Activated naive CD8-positive, alpha-beta T cell (primary cell): ENCODE measurements around the gene IL4I1.

ENCODE experiments used
- H3K27ac Mint-ChIP-seq: one replicate; pipeline ENCODE4 v1.8.0; 2021; ENCODE audit warnings: mixed read lengths
- H3K27me3 Mint-ChIP-seq: one replicate; pipeline ENCODE4 v1.8.0; 2021; ENCODE audit warnings: mixed read lengths
- H3K36me3 Mint-ChIP-seq: one replicate; pipeline ENCODE4 v1.8.0; 2021; ENCODE audit warnings: mixed read lengths
- H3K4me1 Mint-ChIP-seq: one replicate; pipeline ENCODE4 v1.8.0; 2021; ENCODE audit warnings: low read depth, mixed read lengths
- H3K4me3 Mint-ChIP-seq: one replicate; pipeline ENCODE4 v1.8.0; 2021; ENCODE audit warnings: mild to moderate bottlenecking, mixed read lengths
- H3K9me3 Mint-ChIP-seq: one replicate; pipeline ENCODE4 v1.8.0; 2021; ENCODE audit warnings: low read depth, mixed read lengths

The IL4I1 gene

DNA sequence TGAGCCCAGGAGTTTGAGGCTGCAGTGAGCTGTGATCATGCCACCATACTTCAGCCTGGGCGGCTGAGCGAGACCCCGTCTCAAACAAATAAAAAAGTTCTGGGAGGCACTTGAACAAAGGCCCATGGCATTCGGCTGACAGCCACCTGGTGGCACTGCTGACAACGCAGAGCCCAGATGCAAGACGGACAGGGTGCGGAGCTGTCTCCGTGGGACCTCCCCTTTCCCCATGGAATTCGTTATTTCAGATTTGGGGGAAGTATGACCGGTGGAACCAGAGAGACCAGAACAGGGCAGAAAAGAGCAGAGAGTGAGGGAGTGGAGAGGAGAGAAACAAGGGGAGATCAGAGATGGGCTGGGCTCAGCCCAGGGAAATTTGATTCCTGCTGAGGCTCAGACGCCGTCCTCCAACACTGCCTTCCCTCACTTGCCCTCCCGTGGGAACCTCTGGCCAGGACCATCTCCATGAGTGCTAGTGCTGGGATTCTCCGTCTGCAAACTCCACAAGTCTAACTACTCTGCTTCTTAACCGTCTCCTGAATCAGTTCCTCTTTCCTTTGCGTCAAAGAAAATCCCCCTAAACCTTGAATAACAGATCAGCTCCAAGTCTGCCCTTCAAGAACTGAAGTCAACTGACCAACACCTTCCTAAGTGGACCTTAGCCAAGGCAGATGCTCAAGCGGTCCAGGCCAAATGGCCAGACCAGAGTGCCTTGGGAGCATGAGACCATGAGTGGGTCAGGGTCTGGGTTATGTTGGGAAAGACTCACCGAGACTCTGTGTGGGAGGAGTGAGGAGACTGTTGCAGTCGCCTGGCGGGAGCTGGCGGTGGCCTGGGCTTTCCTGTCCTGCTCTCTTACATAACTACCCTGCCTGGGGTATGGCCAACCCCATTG lies 20.4 kb upstream of the IL4I1 start:
- Mint-ChIP-seq H3K4me1 (peaks cover 40% of the 10 kb centered on the region), H3K27me3 (no peaks in the 10 kb centered on the region)

DNA sequence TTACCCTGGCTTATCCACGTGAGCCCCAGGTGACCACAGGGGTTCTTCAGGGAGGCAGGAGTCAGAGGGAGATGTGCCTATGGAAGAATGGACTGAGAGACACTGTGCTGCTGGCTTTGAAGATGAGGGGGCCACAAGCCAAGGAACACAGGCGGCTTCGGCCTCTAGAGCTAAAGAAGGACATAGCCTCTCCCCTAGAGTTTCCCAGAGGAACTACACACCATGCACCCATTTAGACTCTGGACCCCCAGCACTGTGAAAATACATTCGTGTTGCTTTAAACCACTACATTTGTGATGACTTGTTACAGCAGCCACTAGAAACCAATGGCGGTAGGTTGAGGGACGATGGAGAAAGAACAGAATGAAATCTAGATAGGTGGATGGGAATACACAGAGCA lies 18.6 kb upstream of the IL4I1 start:
- no peaks in the 10 kb centered on the region for H3K9me3 Mint-ChIP-seq
- peak overlapping the region; percentile 51 for H3K27ac Mint-ChIP-seq
- H3K4me1 Mint-ChIP-seq = peaks cover 42% of the 10 kb centered on the region
- no peak overlapping the region for H3K4me3 Mint-ChIP-seq
- no peaks in the 10 kb centered on the region for H3K27me3 Mint-ChIP-seq
- peaks cover 5% of the 10 kb centered on the region for H3K36me3 Mint-ChIP-seq

More for the DNA sequence above, 20.4 kb upstream of the IL4I1 start:
- H3K9me3 Mint-ChIP-seq = no peaks in the 10 kb centered on the region
- peaks cover 5% of the 10 kb centered on the region for H3K36me3 Mint-ChIP-seq
- H3K27ac Mint-ChIP-seq = no peak overlapping the region
- H3K4me3 Mint-ChIP-seq = no peak overlapping the region

DNA sequence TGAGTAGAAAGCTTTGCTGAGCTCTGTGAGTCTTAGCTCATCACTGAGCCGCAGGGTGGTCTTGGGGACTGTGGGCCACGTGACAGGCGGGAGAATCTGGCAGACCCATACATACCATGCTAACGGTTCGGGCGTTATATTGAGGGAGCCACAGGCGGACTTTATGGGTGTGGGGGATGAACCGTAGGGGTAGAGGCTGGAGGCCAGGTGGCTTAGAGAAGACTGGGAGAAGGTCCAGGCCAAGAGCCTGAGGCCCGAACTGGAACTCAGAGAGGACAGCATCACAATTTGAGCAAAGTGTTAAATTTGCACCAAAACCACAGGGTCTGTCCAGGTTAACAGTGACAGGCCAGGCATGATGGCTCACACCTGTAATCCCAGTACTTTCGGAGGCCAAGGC lies 17.0 kb upstream of the IL4I1 start:
- Mint-ChIP-seq H3K27ac (peak overlapping the region; percentile 93), H3K4me1 (peaks cover 39% of the 10 kb centered on the region), H3K27me3 (no peaks in the 10 kb centered on the region), H3K4me3 (no peak overlapping the region), H3K36me3 (peaks cover 5% of the 10 kb centered on the region), H3K9me3 (no peaks in the 10 kb centered on the region)

DNA sequence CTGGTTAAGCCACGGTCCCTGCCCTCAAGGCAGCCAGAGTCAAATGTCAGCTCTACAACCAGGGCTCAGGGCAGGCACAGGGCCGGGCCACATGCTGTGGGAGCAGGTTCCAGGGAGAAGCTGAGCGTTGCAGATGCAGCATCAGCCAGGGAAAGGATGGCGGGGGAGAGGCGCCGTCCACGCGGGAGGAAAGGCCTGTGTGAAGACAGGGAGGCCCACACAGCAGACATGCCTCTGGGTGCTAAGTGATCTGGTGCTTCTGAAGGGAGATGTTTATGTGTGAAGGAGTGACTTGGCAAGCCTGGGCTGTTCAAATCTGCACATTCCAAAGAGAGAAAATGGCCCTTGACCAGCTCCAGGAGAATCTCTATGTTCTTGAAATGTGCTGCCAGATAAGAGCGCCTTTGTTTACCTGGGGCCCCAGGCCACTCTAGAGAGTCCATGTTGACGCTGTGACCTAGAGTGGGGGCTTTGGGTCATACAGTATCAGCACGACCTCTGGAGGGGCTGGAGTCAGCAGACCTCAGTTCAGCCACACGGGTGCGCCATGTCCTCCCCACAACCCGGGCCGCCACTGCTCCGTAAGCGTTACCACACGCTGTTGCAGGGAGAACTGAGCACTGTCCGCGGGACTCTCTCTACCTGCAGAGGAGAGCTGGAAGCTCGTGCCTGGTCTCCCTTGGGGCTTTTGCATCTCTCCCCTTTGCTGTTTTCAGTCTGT lies 16.4 kb upstream of the IL4I1 start:
- Mint-ChIP-seq H3K27me3 (no peaks in the 10 kb centered on the region), H3K4me1 (peaks cover 37% of the 10 kb centered on the region), H3K9me3 (no peaks in the 10 kb centered on the region), H3K36me3 (peaks cover 5% of the 10 kb centered on the region), H3K4me3 (peak overlapping the region; percentile 68), H3K27ac (peak overlapping the region; percentile 93)

DNA sequence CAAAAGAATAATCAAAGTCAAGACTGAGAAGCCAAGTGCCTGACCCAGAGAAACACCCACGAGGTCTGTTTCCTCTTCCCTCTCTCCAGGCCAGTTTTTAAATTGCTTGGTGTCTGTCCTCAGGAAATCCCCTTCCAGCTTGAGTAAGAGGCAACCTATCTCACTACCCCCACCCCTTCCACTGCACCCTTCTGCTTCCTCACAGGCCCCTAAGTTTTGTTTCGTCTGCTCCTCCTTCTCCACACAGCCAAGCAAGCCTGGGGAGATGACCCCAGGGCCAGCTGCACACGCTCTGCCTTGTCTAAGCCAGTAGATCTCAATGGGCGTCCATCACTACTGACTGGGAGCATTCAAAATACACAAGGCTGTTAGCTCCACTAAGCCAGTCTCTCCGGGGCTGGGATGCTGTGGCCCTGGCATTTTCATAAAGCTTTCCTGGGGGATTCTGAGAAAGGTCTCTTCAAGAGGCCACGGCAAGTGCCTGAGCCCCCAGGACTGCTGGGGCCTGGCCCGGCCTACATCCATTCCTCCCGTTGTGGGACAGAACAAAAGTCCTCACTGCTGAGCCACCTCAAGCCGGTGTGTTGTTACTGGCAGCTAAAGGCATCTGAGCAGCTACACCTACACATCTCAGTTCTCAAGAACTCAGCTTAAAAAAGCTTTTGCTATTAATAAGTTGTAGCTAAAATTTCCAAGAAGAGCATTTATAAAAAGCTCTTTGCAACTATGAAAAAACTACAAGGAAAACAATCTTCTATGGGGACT lies 14.9 kb upstream of the IL4I1 start:
- Mint-ChIP-seq H3K36me3 (peaks cover 7% of the 10 kb centered on the region), H3K4me1 (peaks cover 40% of the 10 kb centered on the region), H3K27ac (peak overlapping the region; percentile 93), H3K4me3 (peak overlapping the region; percentile 68), H3K27me3 (no peaks in the 10 kb centered on the region), H3K9me3 (no peaks in the 10 kb centered on the region)

DNA sequence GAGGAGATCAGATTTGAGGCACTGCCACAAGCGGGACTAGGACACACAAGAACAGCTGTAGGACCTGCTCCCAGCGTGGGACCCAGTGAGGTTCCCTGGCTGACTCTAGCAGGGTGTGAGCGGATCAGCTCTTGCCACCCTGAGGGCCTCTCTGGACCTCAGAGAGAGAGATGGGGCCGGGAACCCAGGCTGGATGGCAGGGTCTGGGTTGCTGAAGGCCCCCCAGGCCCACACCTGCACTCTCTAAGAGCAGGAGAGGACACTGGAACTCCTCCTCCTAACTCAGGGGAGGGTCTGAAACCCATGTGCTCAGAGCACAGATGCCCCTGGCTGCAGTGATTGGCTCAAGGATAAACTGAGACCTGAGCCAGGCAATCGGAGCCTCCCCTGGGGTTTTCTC lies 13.5 kb upstream of the IL4I1 start:
- Mint-ChIP-seq H3K27me3 (no peaks in the 10 kb centered on the region), H3K4me1 (peaks cover 40% of the 10 kb centered on the region), H3K9me3 (no peaks in the 10 kb centered on the region), H3K4me3 (peak overlapping the region; percentile 7), H3K27ac (no peak overlapping the region), H3K36me3 (peaks cover 6% of the 10 kb centered on the region)

DNA sequence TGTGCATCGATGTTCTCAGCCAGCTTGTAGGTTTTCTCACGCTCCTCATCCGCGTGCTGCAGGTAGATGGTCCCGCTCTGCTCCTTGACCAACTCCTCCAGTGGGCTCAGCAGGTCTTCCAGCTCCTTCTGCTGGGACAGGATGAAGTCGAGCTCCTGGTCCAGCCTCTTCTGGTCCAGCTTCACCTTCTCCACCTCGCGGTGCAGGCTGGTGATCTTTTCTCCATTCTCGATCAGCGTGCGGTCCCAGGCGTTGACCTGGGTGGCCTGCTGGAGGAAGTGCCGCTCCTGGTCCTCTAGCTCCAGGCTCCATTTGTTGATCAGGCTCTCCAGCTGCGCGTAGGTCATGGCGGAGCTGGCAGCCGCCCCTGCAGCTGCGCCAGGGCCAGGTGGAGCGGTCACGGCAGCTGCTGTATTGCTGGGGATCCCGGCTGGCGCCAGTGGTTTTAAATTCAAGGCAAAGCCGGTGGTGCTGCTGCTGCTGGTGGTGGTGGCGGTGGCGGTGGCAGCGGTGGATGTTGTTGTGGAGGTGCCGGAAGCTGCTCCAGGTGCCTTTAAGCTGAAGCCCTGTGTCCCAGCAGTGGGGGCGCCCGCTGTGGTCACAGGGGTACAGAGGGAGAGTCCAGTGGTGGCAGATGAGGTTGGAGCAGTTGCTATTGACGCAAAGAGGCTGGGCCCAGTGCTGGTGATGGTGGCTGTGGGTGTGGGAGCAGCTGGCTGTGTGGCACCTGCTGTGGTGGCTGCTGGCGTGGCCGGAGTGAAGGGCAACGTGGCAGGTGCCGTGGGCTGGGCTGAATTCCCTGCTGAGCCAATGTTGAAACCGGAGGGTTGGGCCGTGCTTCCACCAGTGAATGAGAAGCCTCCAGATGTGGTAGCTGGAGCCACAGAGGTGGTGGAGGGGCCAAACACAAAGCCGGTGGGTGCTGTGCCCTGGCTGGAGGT lies 12.1 kb upstream of the IL4I1 start:
- Mint-ChIP-seq H3K36me3 (peaks cover 6% of the 10 kb centered on the region), H3K9me3 (no peaks in the 10 kb centered on the region), H3K4me3 (no peak overlapping the region), H3K27ac (peak overlapping the region; percentile 86), H3K27me3 (no peaks in the 10 kb centered on the region), H3K4me1 (peaks cover 43% of the 10 kb centered on the region)

DNA sequence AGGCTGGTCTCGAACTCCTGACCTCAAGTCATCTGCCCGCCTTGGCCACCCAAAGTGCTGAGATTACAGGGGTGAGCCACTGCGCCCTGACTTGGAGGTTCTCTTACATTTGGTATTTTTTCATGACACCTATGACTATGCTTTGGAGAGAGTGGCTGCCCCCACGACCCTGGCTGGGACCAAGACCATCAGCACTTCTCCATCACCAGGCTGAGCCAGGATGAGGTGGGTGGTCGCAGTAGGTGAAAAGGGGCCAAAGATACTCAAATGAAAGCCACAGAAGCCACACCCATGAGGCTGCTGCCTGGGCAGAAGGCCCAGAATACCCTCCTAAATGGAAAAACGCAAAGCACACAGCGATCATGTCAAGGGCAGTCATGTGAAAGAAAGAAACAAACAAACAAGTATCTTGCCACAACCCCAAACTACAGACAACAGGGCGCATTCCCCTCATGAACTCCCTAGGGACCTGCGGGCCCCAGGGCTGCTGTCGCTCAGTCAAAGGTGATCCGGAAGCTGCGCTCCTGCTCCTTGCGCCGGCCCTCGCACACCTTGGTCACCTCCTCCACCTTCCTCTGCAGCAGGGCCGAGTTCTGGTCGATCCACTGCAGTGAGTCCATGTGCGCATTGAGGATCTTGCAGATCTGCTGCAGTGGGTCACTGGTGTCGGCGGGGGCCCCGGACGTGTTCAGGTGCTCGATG lies 11.2 kb upstream of the IL4I1 start:
- Mint-ChIP-seq H3K9me3 (no peaks in the 10 kb centered on the region), H3K27ac (no peak overlapping the region), H3K27me3 (no peaks in the 10 kb centered on the region), H3K4me3 (no peak overlapping the region), H3K36me3 (peaks cover 6% of the 10 kb centered on the region), H3K4me1 (peaks cover 37% of the 10 kb centered on the region)

DNA sequence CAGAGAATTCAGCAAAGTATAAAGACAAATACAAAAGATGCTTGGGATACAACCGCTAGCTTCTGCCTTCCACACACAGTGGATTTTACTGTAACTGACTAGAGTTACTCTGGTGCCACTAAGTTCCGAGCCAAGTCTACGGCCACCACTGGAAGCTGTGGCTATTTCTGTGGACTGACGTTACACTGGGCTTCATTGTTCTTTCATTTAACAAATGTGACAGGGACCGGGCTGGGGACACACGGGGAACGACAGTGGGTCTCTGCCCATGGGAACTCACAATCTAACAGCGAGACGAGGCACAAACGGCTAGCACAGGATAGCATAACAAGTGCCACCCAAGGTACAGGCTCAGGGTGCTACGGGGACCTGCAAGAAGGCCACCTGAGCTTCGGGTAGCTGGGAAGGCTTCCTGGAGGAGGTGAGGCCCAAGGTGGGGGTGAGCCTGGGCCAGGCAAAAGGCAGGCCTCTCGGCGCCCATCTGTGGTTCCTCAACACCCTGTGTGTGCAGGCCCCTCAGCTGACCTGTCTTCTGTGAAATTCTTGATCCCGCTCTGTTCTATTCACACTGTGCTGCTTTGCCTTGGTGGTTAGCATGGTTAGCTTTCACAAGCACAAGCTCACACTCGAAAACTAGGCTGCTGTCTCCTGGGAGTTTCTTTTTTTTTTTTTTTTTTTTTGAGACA lies 10.3 kb upstream of the IL4I1 start:
- peaks cover 29% of the 10 kb centered on the region for H3K4me1 Mint-ChIP-seq
- no peak overlapping the region for H3K4me3 Mint-ChIP-seq
- no peaks in the 10 kb centered on the region for H3K27me3 Mint-ChIP-seq
- H3K9me3 Mint-ChIP-seq = no peaks in the 10 kb centered on the region
- peak overlapping the region; percentile 50 for H3K27ac Mint-ChIP-seq
- peaks cover 4% of the 10 kb centered on the region for H3K36me3 Mint-ChIP-seq

DNA sequence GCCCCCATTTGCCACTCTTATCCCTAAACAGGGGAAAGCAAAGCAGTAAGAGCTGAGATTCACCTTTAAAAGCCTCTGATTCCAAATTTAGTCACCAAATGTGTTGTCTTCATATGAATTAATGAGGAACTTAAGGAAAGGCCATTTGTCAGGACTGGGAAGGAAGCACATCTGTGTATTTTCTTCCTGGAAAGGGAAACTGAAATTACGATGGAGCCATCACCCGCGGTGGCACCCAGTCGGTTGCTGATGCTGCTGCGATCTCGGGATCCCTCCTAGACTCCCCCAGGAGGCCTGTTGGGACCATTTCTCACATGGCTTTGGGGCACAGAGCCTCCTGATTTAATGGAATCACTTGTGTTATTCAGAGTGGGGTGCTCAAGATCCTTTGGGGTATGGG lies 7.4 kb upstream of the IL4I1 start:
- peaks cover 4% of the 10 kb centered on the region for H3K36me3 Mint-ChIP-seq
- no peak overlapping the region for H3K27ac Mint-ChIP-seq
- no peaks in the 10 kb centered on the region for H3K27me3 Mint-ChIP-seq
- peaks cover 18% of the 10 kb centered on the region for H3K4me1 Mint-ChIP-seq
- no peak overlapping the region for H3K4me3 Mint-ChIP-seq
- no peaks in the 10 kb centered on the region for H3K9me3 Mint-ChIP-seq

DNA sequence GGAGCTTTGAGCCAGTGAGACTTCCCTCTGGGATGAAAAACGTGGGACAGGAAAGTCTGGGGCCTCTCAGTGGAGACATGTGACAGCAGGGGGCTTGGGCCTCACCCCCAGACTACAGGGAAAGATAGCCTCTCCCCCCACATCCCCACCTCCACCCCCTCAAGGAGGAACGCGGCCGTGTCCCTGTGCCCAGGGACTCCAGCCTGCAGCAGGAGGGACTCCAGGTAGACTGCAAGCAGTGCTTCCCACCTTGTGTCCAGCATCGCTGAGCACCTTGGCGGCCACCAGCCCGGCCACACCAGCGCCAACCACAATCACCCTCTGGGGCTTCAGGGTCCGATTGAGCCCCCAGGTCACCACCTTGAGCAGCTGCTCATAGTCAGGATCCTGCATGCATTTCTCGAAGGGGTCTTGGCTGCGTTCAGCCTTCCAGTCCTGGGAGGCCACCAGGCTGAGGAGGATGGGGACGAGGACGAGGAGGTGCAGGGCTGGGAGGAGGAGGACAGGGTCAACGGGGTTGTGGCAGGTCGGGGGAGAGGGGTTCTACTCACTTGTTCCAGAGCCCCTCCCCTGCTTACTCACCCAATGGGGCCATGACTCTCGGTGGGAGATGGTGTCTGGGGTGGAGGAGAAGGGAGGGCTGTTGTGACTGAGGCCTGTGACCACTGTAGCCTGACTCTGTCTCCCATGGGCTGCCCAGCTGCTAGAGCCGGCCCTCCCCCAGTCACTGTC lies 955 bp downstream of the IL4I1 start:
- Mint-ChIP-seq H3K4me3 (peak overlapping the region; percentile 89), H3K27me3 (no peaks in the 10 kb centered on the region), H3K36me3 (no peaks in the 10 kb centered on the region), H3K9me3 (no peaks in the 10 kb centered on the region), H3K4me1 (peaks cover 37% of the 10 kb centered on the region), H3K27ac (peak overlapping the region; percentile 68)

DNA sequence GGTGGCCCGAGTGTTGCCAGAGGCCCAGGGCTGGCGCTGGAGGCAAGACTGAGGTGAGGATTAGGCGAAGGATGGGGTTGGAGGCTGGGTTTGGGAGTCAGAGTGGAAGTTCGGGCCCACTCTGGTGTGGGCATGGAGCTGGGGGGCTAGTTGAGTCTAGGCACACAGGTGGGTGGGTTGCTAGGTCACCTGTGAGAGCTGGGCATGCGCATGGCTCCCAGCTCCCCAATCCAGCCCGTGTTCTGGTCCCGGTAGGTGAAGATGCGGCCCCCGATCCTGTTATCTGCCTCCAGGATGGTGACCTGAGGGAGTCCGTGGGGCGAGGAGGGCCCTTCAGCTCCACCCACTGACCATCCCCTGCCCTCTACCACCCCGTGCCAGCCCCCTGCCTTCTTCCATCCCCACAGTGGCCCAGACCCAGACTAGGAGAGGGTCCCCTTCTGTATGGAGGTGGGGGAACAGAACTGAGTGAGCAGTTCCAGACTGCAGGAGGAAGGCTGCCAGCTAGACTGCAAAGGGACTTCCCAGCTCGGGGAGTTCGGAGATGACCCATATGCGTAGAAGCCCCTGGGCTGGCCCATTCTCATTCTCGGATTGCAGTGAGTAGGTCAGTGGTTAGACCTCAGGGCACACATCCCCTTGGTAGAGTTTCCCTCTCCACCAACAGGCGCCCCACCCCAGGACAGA lies 1.7 kb downstream of the IL4I1 start:
- peak overlapping the region; percentile 28 for H3K27ac Mint-ChIP-seq
- H3K36me3 Mint-ChIP-seq = no peaks in the 10 kb centered on the region
- H3K9me3 Mint-ChIP-seq = no peaks in the 10 kb centered on the region
- no peak overlapping the region for H3K4me3 Mint-ChIP-seq
- peaks cover 37% of the 10 kb centered on the region for H3K4me1 Mint-ChIP-seq
- no peaks in the 10 kb centered on the region for H3K27me3 Mint-ChIP-seq
